ENCODE data around the gene SKI.

SKI gene

DNA sequence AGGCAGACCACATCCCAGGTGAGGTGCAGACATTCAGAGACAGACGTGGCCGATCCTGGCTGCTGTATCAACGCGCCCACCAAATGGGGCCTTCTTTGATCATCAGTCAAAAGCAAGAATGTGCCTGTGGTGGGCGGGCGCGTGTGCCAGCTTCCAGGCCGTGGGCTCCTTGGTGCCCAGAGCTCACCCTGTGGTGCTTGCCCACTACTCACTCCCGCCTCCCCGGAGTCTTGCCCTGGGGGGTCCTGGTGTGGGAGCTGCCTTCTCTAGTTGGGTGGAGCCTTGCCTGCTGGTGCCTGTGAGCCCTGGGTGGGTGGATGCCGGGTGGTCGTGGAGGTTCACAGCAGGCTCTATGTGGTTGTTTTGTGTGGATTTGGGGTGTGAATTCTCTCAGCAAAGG lies 70.6 kb downstream of the SKI start:
- DNase-seq, result no peak

DNA sequence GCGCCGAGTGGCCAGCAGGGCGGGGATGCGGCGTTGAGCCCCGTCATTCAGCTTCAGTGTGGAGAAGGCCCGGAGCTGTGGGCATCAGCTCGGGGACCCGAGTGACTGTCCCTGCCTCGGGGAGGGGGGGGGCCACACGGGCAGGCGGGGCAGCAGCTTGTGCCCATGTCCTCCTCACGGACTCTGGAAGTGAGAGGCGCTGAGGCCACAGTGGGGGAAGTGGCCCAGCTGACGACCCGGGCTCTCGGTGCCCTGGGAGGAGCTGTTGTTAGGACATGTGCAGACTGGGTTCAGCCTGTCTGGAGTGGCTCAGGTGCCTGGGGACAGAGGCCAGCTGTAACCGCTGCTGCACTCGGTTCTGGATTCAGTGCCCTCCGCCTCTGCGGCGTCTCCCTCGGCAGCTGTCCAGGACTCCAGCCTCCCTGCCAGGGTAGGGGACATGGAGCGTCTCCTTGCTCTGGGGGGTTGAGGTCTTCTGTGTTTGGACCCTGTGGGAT lies 71.1 kb downstream of the SKI start:
- no peak for DNase-seq

DNA sequence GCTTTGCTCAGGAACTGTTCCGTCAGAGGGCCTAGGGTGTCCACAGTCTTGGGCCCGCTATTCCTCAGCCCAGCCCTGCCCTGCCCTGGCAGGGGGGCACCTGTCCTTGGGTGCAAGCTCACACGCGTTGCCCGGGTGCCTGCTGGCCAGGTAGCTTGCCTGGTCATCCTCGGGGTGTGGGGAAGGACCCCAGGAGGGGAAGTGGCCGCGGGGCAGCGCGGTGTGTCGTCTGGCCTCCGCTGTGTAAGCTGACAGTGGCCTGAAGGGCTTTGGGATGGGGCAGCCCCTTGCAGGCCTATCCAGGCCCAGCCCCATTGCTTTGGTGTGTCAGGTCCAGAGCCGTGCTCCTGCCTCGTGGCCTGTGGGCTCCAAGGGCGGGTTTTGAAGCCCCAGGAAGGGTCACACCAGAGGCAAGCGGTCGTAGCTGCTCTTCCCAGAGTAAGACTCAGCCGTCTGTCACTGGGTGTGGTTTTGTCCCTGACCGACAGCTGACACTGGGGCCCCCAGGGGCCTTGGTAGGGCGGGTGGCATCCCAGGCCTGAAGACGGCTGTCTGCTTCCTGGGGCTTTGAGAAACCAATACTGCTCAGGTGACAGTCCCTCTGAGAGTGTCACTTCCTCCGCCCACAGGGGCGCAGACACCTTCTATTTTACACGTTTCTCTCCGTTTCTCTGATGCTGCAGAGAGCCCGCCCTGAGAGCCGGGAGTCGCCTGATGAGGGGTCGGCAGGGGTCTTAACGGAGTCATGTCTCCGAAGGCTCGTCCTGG lies 72.1 kb downstream of the SKI start:
- no peak for DNase-seq

DNA sequence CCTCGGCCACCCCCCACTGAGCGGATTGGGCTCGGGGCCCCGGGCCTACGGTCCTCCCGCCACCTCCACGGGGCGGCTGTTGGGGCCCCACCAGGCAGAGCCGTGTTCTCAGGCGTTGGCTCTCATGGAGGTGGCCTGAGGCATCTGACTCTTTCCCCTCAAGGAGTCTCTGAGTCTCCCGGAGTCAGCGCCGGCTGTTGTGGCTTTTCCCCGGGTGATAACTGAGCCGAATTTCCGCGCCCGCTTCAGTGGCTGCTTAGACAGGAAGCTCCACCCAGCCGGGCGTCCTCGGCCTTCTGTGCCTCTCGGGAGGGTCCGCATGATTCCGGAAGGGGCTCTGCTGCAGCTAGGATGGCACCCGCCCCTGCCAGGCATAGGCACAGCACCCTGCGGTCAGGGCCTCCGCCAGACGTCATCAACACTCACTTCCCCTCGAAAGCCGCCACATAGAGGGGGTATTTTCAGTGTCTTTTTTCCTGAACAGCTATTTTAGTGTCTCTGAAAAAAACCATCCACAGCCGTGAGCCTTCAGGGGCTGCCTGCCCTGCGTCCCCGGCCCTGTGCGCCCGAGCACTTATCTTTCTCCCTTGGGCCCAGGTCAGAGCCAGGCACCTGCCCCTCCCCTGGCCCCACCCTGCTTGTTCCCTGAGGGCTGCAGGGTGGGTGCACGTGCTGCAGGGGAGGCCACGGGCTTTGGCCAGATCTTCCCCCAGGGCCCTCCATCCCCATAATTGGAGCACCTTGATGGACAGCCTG lies 72.9 kb downstream of the SKI start:
- DNase-seq, result no peak

DNA sequence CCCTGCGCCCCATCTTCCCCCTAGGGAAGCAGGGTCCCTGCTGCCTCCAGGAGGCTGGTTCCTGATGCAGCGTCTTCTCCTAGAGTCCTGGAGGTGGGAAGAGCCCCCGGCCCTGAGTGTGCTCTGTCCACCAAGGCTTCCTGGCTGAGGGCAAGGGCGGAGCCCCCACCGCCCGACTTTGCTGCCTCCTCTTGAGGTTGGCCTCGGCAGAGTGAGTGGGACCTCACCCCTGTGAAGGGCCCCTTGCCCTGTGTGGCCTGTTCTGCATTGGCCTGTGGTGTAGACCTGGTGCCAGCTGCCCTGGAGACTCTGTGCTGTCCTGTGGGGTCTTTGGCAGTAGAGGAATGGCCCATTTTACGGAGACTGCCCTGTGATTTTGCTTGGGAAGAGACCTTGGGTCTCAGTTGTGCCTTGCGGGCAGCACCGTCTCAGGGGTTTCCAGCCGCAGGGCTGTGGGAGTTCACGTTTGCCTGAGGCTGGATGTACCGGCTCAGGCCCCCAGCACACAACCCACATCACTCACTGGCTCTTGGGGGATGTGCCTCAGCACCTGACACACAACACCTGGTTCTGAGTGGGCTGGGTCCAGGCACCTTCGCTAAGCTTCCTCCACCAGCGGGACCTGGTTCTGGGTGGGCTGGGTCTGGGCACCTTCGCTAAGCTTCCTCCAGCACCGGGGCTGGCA lies 73.6 kb downstream of the SKI start:
- DNase-seq, result no peak

DNA sequence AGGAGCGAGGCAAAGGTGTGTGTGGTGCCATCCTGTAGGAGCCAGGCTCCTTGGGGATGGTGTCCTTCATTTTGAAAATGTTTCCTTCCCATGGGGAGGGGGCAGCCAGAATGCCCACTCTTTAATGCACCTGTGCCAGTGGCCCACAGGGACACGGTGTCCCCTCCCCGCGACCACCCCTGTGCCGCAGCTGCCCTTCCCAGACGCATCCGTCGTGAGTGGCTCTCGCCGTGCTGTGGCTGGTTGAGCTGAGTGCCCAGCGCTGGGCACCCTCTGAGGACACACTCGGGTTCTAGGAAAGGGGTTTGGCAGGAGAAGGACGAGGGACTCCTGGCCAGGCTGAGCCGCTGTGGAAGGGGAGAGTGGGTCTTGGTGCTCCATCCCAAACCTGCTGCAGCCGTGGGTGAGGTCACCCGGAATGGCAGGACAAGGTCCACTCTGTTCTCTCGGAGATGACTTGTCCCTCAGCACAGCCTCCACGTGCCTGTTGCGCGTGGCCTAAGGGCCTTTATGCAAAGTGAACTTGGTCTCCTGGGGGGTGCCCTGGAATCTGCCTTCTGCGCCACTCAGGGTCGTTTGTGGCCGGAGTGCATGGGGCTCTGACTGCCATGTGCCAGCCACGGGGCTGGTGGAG lies 74.3 kb downstream of the SKI start:
- no peak for DNase-seq

DNA sequence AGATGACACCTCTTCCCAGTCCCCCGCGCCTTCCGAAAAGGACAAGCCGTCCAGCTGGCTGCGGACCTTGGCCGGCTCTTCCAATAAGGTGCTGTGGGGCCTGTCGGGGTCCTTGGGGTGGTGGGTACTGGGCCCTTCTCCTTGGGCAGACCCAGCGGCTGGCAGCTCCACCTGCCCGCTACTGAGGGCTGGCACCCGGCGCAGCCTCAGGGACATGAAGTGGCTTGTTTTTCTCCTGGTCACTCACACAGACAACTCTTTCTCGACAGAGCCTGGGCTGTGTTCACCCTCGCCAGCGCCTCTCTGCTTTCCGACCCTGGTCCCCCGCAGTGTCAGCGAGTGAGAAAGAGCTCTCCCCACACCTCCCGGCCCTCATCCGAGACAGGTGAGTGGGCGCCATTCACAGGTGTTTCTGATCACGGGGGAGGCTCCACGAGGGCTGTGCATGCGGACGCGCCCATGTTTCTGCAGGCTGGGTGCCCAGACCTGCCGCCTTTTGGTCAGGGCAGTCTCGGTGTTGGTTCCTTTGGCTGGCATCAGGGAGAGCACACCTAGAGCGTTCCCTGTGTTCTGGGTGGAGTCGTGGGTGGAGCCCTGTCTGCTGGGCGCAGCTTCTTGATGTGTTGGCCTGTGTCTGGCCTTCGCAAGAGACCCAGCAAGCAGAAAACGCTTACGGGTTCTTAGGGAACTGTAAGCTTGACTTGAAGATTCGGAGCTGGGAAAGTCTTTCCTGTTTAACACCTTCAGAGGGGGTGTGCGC lies 75.1 kb downstream of the SKI start:
- DNase-seq, result no peak

DNA sequence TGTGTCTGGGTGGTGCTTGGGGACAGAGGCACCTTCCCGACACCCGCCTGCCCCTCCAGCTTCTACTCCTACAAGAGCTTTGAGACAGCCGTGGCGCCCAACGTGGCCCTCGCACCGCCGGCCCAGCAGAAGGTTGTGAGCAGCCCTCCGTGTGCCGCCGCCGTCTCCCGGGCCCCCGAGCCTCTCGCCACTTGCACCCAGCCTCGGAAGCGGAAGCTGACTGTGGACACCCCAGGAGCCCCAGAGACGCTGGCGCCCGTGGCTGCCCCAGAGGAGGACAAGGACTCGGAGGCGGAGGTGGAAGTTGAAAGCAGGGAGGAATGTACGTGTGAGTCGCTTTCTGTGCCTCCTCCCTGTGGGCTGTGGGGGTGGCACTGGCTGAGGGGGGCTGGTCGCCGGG lies 75.7 kb downstream of the SKI start:
- no peak for DNase-seq

DNA sequence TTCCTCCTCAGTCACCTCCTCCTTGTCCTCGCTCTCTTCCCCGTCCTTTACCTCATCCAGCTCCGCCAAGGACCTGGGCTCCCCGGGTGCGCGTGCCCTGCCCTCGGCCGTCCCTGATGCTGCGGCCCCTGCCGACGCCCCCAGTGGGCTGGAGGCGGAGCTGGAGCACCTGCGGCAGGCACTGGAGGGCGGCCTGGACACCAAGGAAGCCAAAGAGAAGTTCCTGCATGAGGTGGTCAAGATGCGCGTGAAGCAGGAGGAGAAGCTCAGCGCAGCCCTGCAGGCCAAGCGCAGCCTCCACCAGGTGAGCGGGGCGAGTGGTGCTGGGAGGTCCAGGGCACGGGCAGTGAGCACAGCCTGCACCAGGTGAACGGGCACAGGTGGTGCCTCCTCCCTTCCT lies 76.2 kb downstream of the SKI start:
- DNase-seq, result no peak

DNA sequence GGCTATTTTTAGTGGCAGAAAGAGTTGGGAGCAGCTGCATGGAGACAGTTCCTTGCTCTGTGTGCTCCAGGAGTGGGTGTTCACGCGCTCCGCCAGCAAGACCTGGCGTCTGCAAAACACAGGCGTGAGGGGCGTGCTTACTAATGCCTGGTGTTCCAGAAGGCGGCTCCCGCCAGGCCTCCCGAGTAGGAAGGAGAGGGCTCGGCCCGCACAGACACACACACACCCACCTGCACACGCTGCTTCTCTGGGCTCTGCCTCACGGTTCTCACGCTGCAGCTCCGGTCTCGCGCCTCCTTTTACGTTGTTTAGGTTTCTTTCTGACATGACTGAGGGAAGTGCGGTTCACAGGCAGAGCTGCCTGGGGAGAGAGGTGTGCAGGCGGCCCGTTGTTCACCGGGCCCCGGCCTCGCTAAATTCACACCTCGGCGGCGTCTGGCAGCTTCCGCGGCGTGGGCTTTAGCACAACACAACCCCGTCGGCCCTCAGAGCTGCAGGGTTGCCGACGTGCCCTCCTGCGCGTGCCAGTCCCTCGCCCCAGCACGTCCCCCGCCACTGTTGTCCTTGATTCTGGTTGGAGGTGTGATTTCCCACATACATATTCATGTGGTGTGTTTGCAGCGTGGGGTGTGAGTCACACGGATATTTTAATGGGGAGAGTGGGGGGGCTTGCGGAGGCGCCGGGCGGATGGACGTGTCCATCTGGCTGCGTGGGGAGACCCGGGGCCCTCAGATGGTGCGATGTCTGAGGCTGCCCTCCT lies 77.0 kb downstream of the SKI start:
- DNase-seq, result no peak

DNA sequence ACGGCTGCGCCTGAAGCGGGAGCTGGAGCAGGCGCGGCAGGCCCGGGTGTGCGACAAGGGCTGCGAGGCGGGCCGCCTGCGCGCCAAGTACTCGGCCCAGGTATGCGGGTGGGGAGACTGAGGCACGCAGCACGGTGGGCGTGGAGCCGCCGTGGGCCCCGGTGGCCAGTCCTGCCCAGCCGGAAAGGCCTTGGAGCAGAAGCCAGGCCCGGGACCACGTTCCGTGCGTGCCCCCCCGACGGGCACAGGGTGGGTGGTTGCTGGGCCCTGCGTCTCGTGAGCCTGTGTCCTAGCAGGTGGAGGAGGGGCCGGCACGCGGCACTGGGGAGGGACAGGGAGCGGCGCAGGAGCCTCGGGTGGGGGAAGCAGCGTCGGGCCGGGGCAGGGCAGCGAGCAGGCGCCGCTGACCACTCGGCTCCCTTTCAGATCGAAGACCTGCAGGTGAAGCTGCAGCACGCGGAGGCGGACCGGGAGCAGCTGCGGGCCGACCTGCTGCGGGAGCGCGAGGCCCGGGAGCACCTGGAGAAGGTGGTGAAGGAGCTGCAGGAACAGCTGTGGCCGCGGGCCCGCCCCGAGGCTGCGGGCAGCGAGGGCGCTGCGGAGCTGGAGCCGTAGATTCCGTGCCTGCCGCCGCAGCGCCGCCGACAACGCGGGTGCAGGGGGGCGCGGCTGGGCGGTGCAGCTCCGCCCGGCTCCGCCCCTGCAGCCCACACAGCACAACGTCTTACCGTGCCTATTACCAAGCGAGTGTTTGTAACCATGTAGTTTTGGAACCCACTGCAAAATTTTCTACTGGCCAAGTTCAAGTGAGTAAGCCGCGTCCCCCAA lies 78.2 kb downstream of the SKI start:
- no peak for DNase-seq

DNA sequence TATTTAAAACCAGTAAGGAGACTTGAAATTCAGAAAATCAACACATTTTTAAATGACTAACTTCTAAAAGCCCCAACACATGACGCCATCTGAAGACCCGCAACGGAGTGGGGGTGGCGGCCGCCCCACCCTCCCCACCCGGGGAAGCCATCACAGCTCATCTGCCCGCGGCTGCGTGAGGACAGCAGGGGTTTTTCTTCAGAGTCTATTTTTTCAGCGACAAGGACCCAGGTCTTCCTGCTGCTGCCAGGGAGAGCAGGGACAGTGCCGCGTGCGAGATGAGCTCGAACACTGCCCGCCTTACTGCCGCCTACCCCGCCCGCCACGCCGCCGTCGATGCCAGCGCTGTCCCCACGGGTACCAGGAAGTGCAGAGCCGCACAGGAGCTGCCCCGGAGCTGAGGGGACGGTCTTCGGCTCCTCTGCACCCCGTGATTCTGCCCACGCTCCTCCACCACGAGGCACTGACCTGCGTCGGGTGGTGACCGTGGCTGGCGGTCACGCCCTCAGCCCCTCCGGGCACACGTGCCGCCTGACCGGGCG lies 79.0 kb downstream of the SKI start:
- DNase-seq, result no peak

DNA sequence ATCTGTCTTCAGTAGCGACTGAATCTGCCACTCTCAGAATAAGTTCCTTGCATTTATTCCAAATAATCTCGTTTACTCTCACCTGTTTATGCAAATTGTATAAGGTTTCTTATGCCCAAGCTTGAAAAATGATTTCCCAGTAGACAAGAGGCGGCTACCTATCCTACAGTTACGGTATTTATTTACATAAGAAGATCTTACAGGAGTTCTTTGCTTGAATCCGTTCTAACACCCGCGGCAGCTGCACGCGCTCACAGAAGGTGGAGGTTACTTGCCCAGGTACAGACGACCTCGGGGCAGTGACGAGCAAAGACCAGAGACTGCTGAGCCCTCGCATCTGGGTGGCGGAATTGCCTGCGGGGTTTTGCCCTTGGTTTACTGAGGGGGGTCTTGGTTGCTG lies 79.9 kb downstream of the SKI start:
- DNase-seq, result no peak

DNA sequence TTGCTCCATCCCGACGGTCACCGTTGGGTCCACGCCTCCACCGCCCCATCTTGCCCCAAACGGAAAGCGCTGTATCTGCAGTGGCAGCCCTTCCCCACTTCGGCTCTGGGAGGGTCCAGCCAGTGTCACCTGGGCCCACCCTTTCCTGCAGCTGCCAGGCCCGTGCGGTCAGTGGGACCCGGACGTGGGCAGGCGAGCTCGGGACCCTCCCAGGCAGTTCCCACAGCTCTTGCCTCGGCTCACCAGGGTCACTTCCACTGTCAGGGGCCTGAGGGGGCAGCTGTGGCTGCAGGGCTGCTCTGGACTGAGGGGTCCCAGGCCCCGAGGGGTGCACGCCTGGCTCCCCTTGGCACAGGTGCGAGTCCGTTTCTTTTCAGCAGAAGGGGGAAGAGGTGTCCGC lies 80.7 kb downstream of the SKI start:
- DNase-seq, result no peak

DNA sequence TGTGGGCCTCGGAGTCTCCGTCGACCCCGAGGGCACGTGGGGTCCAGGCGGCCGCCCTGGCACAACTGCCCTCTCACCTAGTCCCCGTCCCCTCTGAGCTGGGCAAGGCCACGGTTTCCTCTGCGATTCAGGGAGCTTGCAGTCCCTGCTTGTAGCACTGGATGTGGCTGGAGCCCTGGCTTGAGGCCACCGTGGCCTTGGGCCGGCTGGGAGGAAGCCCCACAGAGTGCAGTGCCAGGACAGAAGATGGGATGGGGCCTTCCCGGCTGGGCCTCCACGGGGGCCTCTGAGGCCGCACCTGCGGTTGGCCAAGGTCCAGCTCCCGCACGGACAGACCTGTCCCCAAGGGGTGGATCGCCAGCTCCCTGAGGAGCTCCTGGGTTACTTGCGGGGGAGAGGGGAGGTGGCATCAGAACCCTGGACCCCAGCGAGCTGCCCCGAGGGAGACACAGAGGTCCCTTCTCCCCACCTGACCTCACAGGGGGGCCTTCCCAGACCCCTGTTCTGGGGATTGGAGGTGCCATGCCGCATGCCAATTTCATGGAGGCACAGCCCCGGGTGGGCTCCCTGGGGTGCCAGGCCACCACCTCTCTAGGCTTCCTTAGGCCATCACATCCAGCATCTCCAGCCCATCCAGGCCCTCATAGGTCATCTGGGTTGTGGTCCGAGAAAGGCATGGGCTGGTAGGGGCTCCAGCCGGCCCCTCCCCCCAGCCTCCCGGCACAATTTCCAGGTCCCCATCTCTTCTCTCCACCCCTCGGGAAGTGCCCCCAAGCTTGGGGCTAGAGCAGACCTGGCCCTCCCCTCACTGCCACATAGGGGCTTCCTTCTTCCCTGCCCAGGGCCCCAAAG lies 82.4 kb downstream of the SKI start:
- DNase-seq, result no peak

DNA sequence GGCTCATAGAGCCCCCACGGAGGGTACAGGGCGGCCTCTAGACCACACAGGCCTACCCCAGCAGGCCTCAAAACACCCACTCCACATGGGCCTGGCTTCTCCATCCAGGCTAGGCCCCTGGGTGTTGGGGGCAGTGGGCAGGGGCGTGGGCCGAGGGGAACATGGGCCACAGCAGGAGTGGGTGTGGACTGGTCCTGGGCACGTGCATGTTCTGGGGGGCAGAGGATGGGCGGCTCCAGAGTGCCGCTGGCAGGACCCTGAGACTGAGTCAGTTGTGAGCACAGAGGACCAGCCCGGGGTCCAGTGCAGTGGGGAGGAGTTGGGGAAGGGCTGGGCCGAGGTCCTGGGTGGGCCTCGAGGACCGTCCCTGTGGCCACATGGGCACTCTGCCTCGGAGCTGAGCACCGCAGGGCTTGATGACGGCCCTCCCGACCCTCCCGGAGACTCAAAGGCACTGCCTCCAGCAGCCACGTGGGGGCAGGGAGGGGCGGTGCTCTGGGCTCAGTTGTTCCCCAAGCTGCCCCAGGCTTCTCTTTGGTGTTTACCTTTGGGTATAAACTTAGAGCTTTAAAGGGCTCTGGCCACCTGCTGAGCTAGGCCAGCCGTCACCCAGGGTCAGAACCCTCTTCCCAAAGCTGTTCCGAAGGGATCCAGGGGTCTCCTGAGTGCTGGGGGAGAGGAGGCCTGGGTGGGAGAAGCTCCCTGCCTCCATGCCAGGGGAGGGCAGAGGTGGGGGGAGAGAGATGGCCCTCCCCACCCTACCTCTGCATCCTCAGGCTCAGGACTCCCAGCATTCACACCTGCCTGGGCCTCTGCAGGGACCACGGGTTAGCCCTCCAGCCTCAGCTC lies 83.3 kb downstream of the SKI start:
- no peak for DNase-seq

DNA sequence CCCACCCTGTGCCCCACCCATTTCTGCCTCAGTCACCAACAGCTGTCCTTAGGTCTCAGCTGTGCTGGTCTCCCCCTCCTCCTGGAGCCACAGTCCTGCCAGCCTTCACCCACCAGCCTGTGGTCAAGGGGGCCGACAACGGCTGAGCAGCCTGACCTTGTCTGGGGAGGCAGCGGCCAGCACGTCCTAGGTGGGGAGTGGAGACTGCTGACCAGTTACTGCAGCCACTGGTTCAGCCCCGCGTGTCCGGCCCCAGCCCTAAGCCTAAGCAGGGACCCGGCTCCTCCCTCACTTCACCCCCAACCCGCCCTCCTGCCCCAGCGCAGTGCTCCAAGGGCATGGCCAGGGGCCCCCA lies 84.0 kb downstream of the SKI start:
- DNase-seq, result no peak

DNA sequence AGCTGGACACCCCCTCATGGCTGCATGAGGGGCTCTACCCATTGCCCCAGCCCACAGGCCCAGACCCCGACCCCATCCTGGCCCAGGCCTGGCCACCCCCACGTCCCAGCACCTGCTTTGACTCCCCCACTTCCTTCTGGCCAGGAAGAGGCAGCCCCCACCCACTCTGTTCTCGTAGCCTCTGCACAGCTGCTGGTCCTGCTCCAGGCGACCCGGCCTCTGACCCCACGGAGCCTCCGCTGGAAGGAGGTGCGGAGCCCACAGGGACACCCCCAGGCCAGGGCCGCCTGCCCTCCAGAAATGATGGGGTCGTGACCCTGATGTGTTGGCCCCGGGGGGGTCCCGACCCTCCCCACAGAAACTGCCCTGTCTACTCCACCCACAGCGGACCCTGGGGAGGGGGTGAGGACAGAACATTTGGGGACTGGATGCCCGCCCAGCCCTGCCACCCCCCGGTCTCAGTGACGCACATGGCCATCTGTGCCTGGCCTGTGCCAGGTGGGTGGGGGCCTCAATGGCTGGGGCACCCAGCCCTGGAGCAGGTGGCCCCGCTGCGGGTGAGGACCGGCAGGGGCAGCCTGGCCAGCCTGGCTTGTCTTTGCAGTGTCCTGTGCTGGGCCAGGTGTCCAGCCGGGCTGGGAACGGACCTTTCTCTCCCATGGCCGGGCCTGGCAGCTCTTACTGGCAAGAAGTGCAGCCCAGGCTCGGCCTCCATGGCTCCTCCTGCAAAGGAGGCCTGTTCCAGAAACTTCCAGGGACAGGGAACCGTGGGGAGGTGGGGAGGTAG lies 84.6 kb downstream of the SKI start:
- no peak for DNase-seq

All from NCI-H187 (cell line).